MCF 10A (cell line): ENCODE data around the gene PROX1. TPM values are rescaled to one million over a fixed set of nuclear protein-coding genes. Genes with fewer than 3 reads are reported as not detected.

Experiments used
- BruUV-seq: library from RNA; stranded (reverse); fragments of 400-500 nt; replicated peaks from 2 replicates; lab custom pipeline; 2021; lab: Mats Ljungman, UMichigan
- CTCF ChIA-PET: fragments of 300-600 bp; sonication (Branson Sonifier 250); formaldehyde crosslinking; extraction: SDS; loops from one replicate; lab custom pipeline; 2021; ENCODE audit warnings: antibody characterized with exemption, inconsistent platforms; lab: Yijun Ruan, JAX
- POLR2A ChIA-PET: fragments of 300-600, 350-650 bp; sonication (Branson Sonifier 250); formaldehyde crosslinking; extraction: SDS; loops from one replicate; lab custom pipeline; 2020; ENCODE audit warnings: antibody characterized with exemption, inconsistent platforms; lab: Yijun Ruan, JAX
- DNase-seq: peaks from one replicate; pipeline ENCODE4 v3.0.0-alpha.2; 2018; ENCODE audit not compliant: unreplicated experiment
- H3K27ac Mint-ChIP-seq: one replicate; pipeline ENCODE4 v1.8.0; 2022; ENCODE audit warnings: mild to moderate bottlenecking, low read depth, mixed read lengths; ENCODE audit not compliant: unreplicated experiment
- H3K27me3 Mint-ChIP-seq: one replicate; pipeline ENCODE4 v1.8.0; 2022; ENCODE audit warnings: mixed read lengths; ENCODE audit not compliant: insufficient read depth, unreplicated experiment
- H3K36me3 Mint-ChIP-seq: one replicate; pipeline ENCODE4 v1.8.0; 2022; ENCODE audit warnings: mild to moderate bottlenecking, moderate library complexity, mixed read lengths; ENCODE audit not compliant: insufficient read depth, unreplicated experiment
- H3K4me1 Mint-ChIP-seq: one replicate; pipeline ENCODE4 v1.8.0; 2022; ENCODE audit warnings: mixed read lengths; ENCODE audit not compliant: insufficient read depth, unreplicated experiment
- H3K4me3 Mint-ChIP-seq: one replicate; pipeline ENCODE4 v1.8.0; 2022; ENCODE audit warnings: mild to moderate bottlenecking, moderate library complexity, mixed read lengths; ENCODE audit not compliant: unreplicated experiment
- H3K9me3 Mint-ChIP-seq: one replicate; pipeline ENCODE4 v1.8.0; 2022; ENCODE audit warnings: mixed read lengths; ENCODE audit not compliant: unreplicated experiment
- intact Hi-C: fragments of 100-400 bp; cut with micrococcal nuclease; formaldehyde crosslinking; loops from 2 replicates; pipeline ENCODE4 v1.14.1; 2022
- total RNA-seq: library from RNA; stranded (reverse); gene quantifications from 2 replicates; pipeline ENCODE4 v1.2.3, GENCODE V29; 2022
- TF ChIP-seq, protein P1 (sequence below): fragments of 200-600 bp; IDR thresholded peaks from one replicate; pipeline ENCODE4 v1.8.0; 2022; ENCODE audit warnings: antibody characterized with exemption, mild to moderate bottlenecking; ENCODE audit not compliant: unreplicated experiment

The PROX1 gene
- total RNA-seq, 1 experiment from 2014 or later = 0.61 TPM

DNA sequence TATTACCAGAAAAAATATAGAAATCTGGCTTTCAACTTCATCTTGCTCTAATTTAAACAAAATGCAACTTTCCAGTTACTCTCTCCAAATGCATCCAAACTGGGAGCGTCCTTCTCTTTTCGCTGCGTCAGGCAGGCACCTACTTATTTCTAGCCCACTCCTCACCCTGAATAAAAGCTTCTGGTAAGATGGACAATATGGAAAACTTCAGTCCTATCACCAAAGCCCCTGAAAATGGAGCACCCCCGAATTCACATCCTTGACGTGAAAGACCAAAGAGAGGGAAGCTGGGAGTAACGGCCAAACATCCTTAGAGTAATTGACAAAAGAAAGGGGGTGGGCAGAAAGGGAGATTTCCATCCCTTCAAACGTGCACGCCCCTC is 5.5 kb upstream of the PROX1 start:
- H3K9me3 Mint-ChIP-seq = no peaks in the 10 kb centered on the region
- TF ChIP-seq, protein P1, sequence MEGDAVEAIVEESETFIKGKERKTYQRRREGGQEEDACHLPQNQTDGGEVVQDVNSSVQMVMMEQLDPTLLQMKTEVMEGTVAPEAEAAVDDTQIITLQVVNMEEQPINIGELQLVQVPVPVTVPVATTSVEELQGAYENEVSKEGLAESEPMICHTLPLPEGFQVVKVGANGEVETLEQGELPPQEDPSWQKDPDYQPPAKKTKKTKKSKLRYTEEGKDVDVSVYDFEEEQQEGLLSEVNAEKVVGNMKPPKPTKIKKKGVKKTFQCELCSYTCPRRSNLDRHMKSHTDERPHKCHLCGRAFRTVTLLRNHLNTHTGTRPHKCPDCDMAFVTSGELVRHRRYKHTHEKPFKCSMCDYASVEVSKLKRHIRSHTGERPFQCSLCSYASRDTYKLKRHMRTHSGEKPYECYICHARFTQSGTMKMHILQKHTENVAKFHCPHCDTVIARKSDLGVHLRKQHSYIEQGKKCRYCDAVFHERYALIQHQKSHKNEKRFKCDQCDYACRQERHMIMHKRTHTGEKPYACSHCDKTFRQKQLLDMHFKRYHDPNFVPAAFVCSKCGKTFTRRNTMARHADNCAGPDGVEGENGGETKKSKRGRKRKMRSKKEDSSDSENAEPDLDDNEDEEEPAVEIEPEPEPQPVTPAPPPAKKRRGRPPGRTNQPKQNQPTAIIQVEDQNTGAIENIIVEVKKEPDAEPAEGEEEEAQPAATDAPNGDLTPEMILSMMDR = no peak
- no peak for DNase-seq
- intact Hi-C loops = no loop called here
- H3K4me3 Mint-ChIP-seq = no peak overlapping the region
- CTCF ChIA-PET = no interaction called here
- no peaks in the 10 kb centered on the region for H3K36me3 Mint-ChIP-seq
- BruUV-seq = no TSS peak
- POLR2A ChIA-PET = no interaction called here
- no peaks in the 10 kb centered on the region for H3K4me1 Mint-ChIP-seq
- peaks cover 87% of the 10 kb centered on the region for H3K27me3 Mint-ChIP-seq
- H3K27ac Mint-ChIP-seq = no peak overlapping the region

DNA sequence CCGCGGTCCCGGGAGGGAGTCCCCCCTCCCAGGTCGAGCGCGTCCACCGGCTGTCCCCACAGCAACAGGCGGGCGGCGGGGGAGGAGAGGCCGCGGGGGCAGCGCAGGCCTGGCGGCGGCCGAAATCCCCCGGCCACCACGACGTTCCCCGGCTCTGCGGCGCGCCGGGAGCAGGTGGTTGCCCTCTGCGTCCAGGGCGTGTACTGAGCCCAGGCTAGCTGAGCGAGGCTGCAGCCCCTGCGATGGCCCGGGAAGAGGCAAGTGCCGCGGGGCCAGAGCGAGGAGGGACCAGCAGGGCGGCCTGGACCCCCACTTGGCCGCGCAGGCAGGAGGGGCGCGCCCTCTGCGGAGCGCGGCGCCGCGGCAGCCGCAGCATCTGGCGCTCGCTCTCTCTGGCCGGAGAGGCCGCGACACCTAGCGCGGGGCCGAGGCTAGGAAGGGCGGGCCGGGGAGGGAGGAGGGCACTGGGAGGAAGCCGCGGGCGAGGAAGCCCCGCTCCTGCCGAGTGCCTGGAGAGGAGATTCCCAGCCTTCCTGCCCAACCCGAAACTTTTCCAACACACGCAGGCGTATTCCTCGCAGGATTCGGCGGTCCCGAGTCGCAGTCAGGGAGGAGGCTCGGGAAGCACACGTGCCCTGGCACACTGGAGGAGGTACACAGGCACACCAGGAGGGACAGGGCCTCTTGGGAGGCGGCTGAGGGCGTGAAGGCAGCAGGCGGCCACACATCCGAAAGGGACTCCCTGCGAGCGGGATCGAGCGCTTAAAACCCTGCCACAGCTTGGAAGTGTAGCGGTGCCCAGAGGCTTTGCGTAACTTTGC is 4.9 kb upstream of the PROX1 start:
- DNase-seq = no peak
- H3K4me1 Mint-ChIP-seq = no peaks in the 10 kb centered on the region
- peaks cover 87% of the 10 kb centered on the region for H3K27me3 Mint-ChIP-seq
- H3K27ac Mint-ChIP-seq = no peak overlapping the region
- no peaks in the 10 kb centered on the region for H3K36me3 Mint-ChIP-seq
- CTCF ChIA-PET = no interaction called here
- POLR2A ChIA-PET = no interaction called here
- no peaks in the 10 kb centered on the region for H3K9me3 Mint-ChIP-seq
- intact Hi-C loops = no loop called here
- H3K4me3 Mint-ChIP-seq = no peak overlapping the region
- TF ChIP-seq, protein P1 = no peak
- no TSS peak for BruUV-seq

DNA sequence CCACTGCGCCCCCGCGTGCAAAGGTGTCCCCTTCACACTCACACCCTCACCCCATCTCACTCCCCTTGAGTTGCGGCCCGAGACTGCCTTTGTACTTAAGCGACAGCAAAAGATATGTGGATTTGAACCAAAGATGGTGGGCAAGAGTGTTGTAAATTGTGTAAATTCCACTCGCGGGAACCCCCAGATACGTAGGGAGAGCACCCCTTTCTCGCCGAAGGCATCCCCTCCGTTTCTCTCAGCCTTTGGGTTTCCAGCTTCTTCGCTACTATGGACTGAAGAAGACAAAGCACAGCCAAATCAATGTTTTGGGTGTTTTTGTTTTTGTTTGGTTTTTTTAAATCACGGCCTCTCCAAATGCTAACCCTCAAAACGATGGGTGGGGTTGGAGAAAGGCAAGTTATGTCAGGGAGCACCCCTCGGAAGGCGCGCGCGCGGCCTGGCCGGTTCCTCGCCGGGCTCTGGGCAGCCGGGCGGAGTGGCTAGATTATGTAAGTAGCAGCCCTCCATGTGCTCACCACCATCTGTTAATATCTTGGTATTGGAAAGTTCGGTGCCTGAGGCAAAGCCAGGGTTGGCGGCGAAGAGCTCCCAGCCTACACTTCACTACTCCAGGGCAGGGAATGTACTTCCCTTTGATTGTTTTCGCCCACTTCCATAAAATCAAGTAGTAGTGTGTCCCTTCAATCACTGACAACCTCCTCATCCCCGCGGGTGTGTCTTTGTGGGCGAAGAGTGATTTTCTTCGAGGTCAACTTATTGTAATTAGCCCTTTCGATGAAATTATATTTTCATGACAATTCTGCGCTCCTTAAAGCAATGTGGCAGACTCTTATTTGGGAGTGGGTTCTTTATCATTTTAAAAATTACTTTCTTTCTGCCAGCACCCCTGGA is 4.0 kb upstream of the PROX1 start:
- DNase-seq = no peak
- Mint-ChIP-seq H3K27ac (no peak overlapping the region), H3K9me3 (no peaks in the 10 kb centered on the region), H3K27me3 (peaks cover 87% of the 10 kb centered on the region), H3K4me3 (no peak overlapping the region), H3K4me1 (peaks cover 6% of the 10 kb centered on the region), H3K36me3 (no peaks in the 10 kb centered on the region)
- intact Hi-C loops = no loop called here
- POLR2A ChIA-PET = no interaction called here
- TF ChIP-seq, protein P1 = no peak
- no TSS peak for BruUV-seq
- CTCF ChIA-PET = no interaction called here
